H9 (cell line): ENCODE data around the gene CASQ2. TPM values are rescaled to one million over a fixed set of nuclear protein-coding genes. Genes with fewer than 3 reads are reported as not detected.

Source experiments
- DNase-seq: peaks from one replicate; pipeline ENCODE4 v3.0.0-alpha.2; 2017
- H2AFZ ChIP-seq: one replicate; pipeline ENCODE4 v1.6.1; 2013; ENCODE audit warnings: mild to moderate bottlenecking, low read length, control low read depth, moderate library complexity
- H2AK5ac ChIP-seq: 2 replicates; pipeline ENCODE4 v1.6.1; 2013; ENCODE audit warnings: low read length, control low read depth, mixed read lengths; ENCODE audit not compliant: insufficient read length
- H2BK120ac ChIP-seq: one replicate; pipeline ENCODE4 v1.6.1; 2013; ENCODE audit warnings: low read depth, mild to moderate bottlenecking, low read length, control low read depth, inconsistent platforms; ENCODE audit not compliant: poor library complexity, severe bottlenecking
- H2BK12ac ChIP-seq: 2 replicates; pipeline ENCODE4 v1.6.1; 2013; ENCODE audit warnings: low read length, control low read depth, mixed read lengths, low read depth; ENCODE audit not compliant: insufficient read length
- H2BK15ac ChIP-seq: 2 replicates; pipeline ENCODE4 v1.6.1; 2013; ENCODE audit warnings: low read depth, low read length, control low read depth
- H2BK20ac ChIP-seq: one replicate; pipeline ENCODE4 v1.6.1; 2013; ENCODE audit warnings: low read depth, mild to moderate bottlenecking, low read length, control low read depth, inconsistent platforms; ENCODE audit not compliant: poor library complexity, severe bottlenecking
- H2BK5ac ChIP-seq: 2 replicates; pipeline ENCODE4 v1.6.1; 2013; ENCODE audit warnings: low read length, control low read depth, mixed read lengths; ENCODE audit not compliant: insufficient read length
- H3K14ac ChIP-seq: 2 replicates; pipeline ENCODE4 v1.6.1; 2013; ENCODE audit warnings: low read length, control low read depth; ENCODE audit not compliant: insufficient read depth
- H3K18ac ChIP-seq: 2 replicates; pipeline ENCODE4 v1.6.1; 2013; ENCODE audit warnings: low read depth, mild to moderate bottlenecking, mixed read lengths, low read length, control low read depth; ENCODE audit not compliant: insufficient read length
- H3K23ac ChIP-seq: 2 replicates; pipeline ENCODE4 v1.6.1; 2013; ENCODE audit warnings: low read length, control low read depth, mixed read lengths, low read depth; ENCODE audit not compliant: insufficient read length
- H3K23me2 ChIP-seq: 2 replicates; pipeline ENCODE4 v1.6.1; 2013; ENCODE audit warnings: low read depth, mild to moderate bottlenecking, mixed read lengths, low read length, control low read depth; ENCODE audit not compliant: insufficient read length, poor library complexity, severe bottlenecking
- H3K27ac ChIP-seq: 2 replicates; pipeline ENCODE4 v1.5.1; 2013; ENCODE audit warnings: low read length, control low read depth, mixed read lengths, low read depth; ENCODE audit not compliant: insufficient read length
- H3K27me3 ChIP-seq: 2 replicates; pipeline ENCODE4 v1.6.1; 2013; ENCODE audit warnings: low read length, control low read depth, inconsistent platforms; ENCODE audit not compliant: insufficient read depth
- H3K4ac ChIP-seq: 2 replicates; pipeline ENCODE4 v1.6.1; 2013; ENCODE audit warnings: low read depth, mild to moderate bottlenecking, control low read depth, inconsistent platforms, low read length, moderate library complexity
- H3K4me1 ChIP-seq: 2 replicates; pipeline ENCODE4 v1.6.1; 2013; ENCODE audit warnings: low read length, control low read depth, inconsistent platforms; ENCODE audit not compliant: insufficient read depth
- H3K4me2 ChIP-seq: 2 replicates; pipeline ENCODE4 v1.6.1; 2013; ENCODE audit warnings: low read length, control low read depth, mixed read lengths; ENCODE audit not compliant: insufficient read length, insufficient read depth
- H3K56ac ChIP-seq: 2 replicates; pipeline ENCODE4 v1.6.1; 2013; ENCODE audit warnings: low read depth, mild to moderate bottlenecking, mixed read lengths, low read length, control low read depth; ENCODE audit not compliant: insufficient read length
- H3K79me1 ChIP-seq: 2 replicates; pipeline ENCODE4 v1.6.1; 2013; ENCODE audit warnings: low read depth, mild to moderate bottlenecking, moderate library complexity, low read length, control low read depth, inconsistent platforms; ENCODE audit not compliant: insufficient read depth, poor library complexity, severe bottlenecking
- H3K79me2 ChIP-seq: 2 replicates; pipeline ENCODE4 v1.6.1; 2013; ENCODE audit warnings: low read length, control low read depth, inconsistent platforms; ENCODE audit not compliant: insufficient read depth
- H3K9ac ChIP-seq: 2 replicates; pipeline ENCODE4 v1.6.1; 2013; ENCODE audit warnings: low read length, control low read depth, mixed read lengths; ENCODE audit not compliant: insufficient read length; ENCODE audit errors: extremely low read depth
- H3K9me3 ChIP-seq: one replicate; pipeline ENCODE4 v1.6.1; 2013; ENCODE audit warnings: low read depth, low read length, inconsistent platforms; ENCODE audit not compliant: control insufficient read depth
- H3T11ph ChIP-seq: one replicate; pipeline ENCODE4 v1.6.1; 2013; ENCODE audit warnings: mild to moderate bottlenecking, low read length, control low read depth, inconsistent platforms
- H4K20me1 ChIP-seq: one replicate; pipeline ENCODE4 v1.6.1; 2013; ENCODE audit not compliant: control insufficient read depth, insufficient read length, insufficient read depth
- H4K5ac ChIP-seq: 2 replicates; pipeline ENCODE4 v1.6.1; 2013; ENCODE audit warnings: low read depth, mild to moderate bottlenecking, mixed read lengths, low read length, control low read depth; ENCODE audit not compliant: insufficient read length
- H4K8ac ChIP-seq: replicated peaks from 2 replicates; pipeline ENCODE4 v1.6.1; 2013; ENCODE audit warnings: low read length, control low read depth, mixed read lengths, low read depth; ENCODE audit not compliant: insufficient read length
- H4K91ac ChIP-seq: 2 replicates; pipeline ENCODE4 v1.6.1; 2013; ENCODE audit warnings: low read depth, mild to moderate bottlenecking, moderate library complexity, mixed read lengths, low read length, control low read depth; ENCODE audit not compliant: insufficient read length
- H3K27ac Mint-ChIP-seq, 3 experiments: 2 replicates in 2 of 3; 3 replicates in 1 of 3; pipeline ENCODE4 v1.8.0; 2020 to 2021; ENCODE audit warnings: mixed read lengths in 3 of 3, mild to moderate bottlenecking in 1 of 3, moderate library complexity in 1 of 3
- H3K27me3 Mint-ChIP-seq: 2 replicates; pipeline ENCODE4 v1.8.0; 2021; ENCODE audit warnings: low read depth, mild to moderate bottlenecking, moderate library complexity, mixed read lengths
- H3K36me3 Mint-ChIP-seq, 3 experiments: 2 replicates in 2 of 3; 3 replicates in 1 of 3; pipeline ENCODE4 v1.8.0; 2020 to 2021; ENCODE audit warnings: low read depth in 3 of 3, mixed read lengths in 3 of 3; ENCODE audit not compliant: insufficient read depth in 1 of 3
- H3K4me1 Mint-ChIP-seq, 2 experiments: 2 replicates each; pipeline ENCODE4 v1.8.0; 2020; ENCODE audit warnings: mixed read lengths in 2 of 2
- H3K4me3 Mint-ChIP-seq, 2 experiments: 2 replicates in 1 of 2; 3 replicates in 1 of 2; pipeline ENCODE4 v1.8.0; 2020 to 2021; ENCODE audit warnings: mild to moderate bottlenecking in 2 of 2, mixed read lengths in 2 of 2, moderate library complexity in 1 of 2
- H3K9me3 Mint-ChIP-seq, 2 experiments: 2 replicates in 1 of 2; 3 replicates in 1 of 2; pipeline ENCODE4 v1.8.0; 2020; ENCODE audit warnings: mild to moderate bottlenecking in 2 of 2, mixed read lengths in 2 of 2, moderate library complexity in 1 of 2
- CTCF ChIP-seq: fragments of 200-600 bp; sonication (generic); conservative IDR thresholded peaks from 3 replicates; pipeline ENCODE4 v1.8.0; 2021; ENCODE audit warnings: antibody characterized with exemption, mild to moderate bottlenecking
- WGBS: extraction: QIAGEN DNeasy Blood & Tissue Kit; methylation state at CpG from one replicate; pipeline ENCODE4 v1.1.7; 2013; ENCODE audit warnings: missing lambda C conversion rate, low lambda C conversion rate, mixed read lengths; ENCODE audit not compliant: insufficient read length; ENCODE audit errors: extremely low coverage; 5-methylcytosine and 5-hydroxymethylcytosine counted together
- total RNA-seq: library from RNA; stranded (reverse); gene quantifications from 2 replicates; pipeline ENCODE4 v1.2.1, GENCODE V29; 2021

Gene CASQ2
- total RNA-seq, 1 experiment from 2014 or later = not detected

- peaks cover 5 to 38% (median 12%) of the 10 kb centered on the region in 3 experiments for H3K36me3 Mint-ChIP-seq
Measured at GRCh38 chr1:115658646-115659045, 109.9 kb downstream of the CASQ2 start.

More at GRCh38 chr1:115658646-115659045, 109.9 kb downstream of the CASQ2 start:
- no peaks in the 10 kb centered on the region for H3K9me3 ChIP-seq
- peaks cover 33 to 42% of the 10 kb centered on the region in 2 experiments for H3K4me1 Mint-ChIP-seq
- no peak overlapping the region for H2BK15ac ChIP-seq
- no peak for DNase-seq
- H2BK120ac ChIP-seq = no peak overlapping the region
- no peak overlapping the region for H4K8ac ChIP-seq
- no peaks in the 10 kb centered on the region for H3K27me3 ChIP-seq
- H3T11ph ChIP-seq = no peak overlapping the region
- H3K9ac ChIP-seq = no peak overlapping the region
- no peak overlapping the region for H3K23ac ChIP-seq
- H3K4me3 Mint-ChIP-seq = no peak overlapping the region
- no peaks in the 10 kb centered on the region for H3K23me2 ChIP-seq
- no peak overlapping the region for H4K5ac ChIP-seq
- H3K9me3 Mint-ChIP-seq = no peaks in the 10 kb centered on the region
- TF ChIP-seq CTCF = no peak
- no peak overlapping the region for H2BK12ac ChIP-seq
- no peak overlapping the region for H3K56ac ChIP-seq
- peaks cover 13% of the 10 kb centered on the region; the same call in 1 of the 2 replicates for H3K4me1 ChIP-seq
- H3K79me2 ChIP-seq = 0 out of 2 replicates have a peak, but pooled peaks cover 3% of the 10 kb centered on the region
- no peaks in the 10 kb centered on the region for H3K27me3 Mint-ChIP-seq
- H3K4me2 ChIP-seq = no peak overlapping the region
- no peak overlapping the region for H2AK5ac ChIP-seq
- no peak overlapping the region for H4K91ac ChIP-seq
- H2BK20ac ChIP-seq = no peak overlapping the region
- no peak overlapping the region for H2AFZ ChIP-seq
- H3K27ac Mint-ChIP-seq = peak overlapping the region in 1 of 3 experiments; percentile 68; a peak in 2 of 7 replicates
- no peak overlapping the region for H3K18ac ChIP-seq
- H3K14ac ChIP-seq = no peak overlapping the region
- no peak overlapping the region for H2BK5ac ChIP-seq
- H3K79me1 ChIP-seq = no peaks in the 10 kb centered on the region
- H4K20me1 ChIP-seq = no peaks in the 10 kb centered on the region
- no peak overlapping the region for H3K4ac ChIP-seq
- WGBS = no CpG with 5 or more reads among the region's 1 CpG
- no peak overlapping the region for H3K27ac ChIP-seq
